Glutamatergic neuron (in vitro differentiated cells): ENCODE measurements around the gene CPLANE1. TPM values are rescaled to one million over a fixed set of nuclear protein-coding genes. Genes with fewer than 3 reads are reported as not detected.
"Not testable (repeated sequence)": the region's sequence is repeated elsewhere in the genome, so short reads cannot be mapped to it uniquely, and the experiment has no call there.

Experiments
- DNase-seq: peaks from one replicate; pipeline ENCODE4 v3.0.0; 2022
- H3K27ac Mint-ChIP-seq: one replicate; pipeline ENCODE4 v1.8.0; 2020; ENCODE audit warnings: mild to moderate bottlenecking, mixed read lengths, inconsistent platforms; ENCODE audit not compliant: unreplicated experiment
- H3K27me3 Mint-ChIP-seq: one replicate; pipeline ENCODE4 v1.8.0; 2020; ENCODE audit warnings: mild to moderate bottlenecking, moderate library complexity, mixed read lengths, inconsistent platforms; ENCODE audit not compliant: unreplicated experiment
- H3K36me3 Mint-ChIP-seq: one replicate; pipeline ENCODE4 v1.8.0; 2020; ENCODE audit warnings: mild to moderate bottlenecking, mixed read lengths, inconsistent platforms; ENCODE audit not compliant: unreplicated experiment
- H3K4me1 Mint-ChIP-seq: one replicate; pipeline ENCODE4 v1.8.0; 2020; ENCODE audit warnings: mild to moderate bottlenecking, low read depth, mixed read lengths, inconsistent platforms; ENCODE audit not compliant: unreplicated experiment
- H3K4me3 Mint-ChIP-seq: one replicate; pipeline ENCODE4 v1.8.0; 2020; ENCODE audit warnings: mild to moderate bottlenecking, mixed read lengths, inconsistent platforms; ENCODE audit not compliant: unreplicated experiment
- H3K9me3 Mint-ChIP-seq: one replicate; pipeline ENCODE4 v1.8.0; 2020; ENCODE audit warnings: mild to moderate bottlenecking, moderate library complexity, mixed read lengths, inconsistent platforms; ENCODE audit not compliant: unreplicated experiment
- total RNA-seq: library from RNA; stranded (reverse); fragmentation: NEBNext Ultra II Directional; extraction: Animal tissue kit (Norgen Biotek cat#: 25700); gene quantifications from one replicate; pipeline ENCODE4 v1.2.1, GENCODE V29; 2021; ENCODE audit not compliant: unreplicated experiment
- TF ChIP-seq, protein P1 (sequence below): fragments of 200-600 bp; sonication (generic); IDR thresholded peaks from one replicate; pipeline ENCODE4 v1.5.0; 2021; ENCODE audit not compliant: partially characterized antibody, unreplicated experiment

The CPLANE1 gene
- total RNA-seq, 1 donor from 2014 or later: 37.6 TPM

DNA sequence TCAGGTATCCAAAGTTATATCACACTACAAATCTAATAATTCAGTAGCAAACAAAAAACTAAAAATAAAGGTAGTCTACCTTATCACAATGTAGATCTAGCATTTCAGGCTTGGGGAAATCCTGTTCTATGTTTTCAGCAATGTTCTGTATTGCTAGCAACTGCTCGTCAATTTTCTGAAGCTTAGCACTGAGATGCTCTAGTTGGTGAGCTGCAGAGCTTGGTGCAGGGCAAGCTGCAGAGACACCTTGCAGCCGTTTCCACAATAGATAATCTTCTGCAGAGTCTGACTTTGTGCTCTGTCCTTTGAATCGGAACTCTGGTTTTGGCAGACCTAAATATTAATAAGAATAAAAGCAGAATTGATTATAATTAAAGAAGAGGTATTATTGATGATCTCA, 95.5 kb downstream of the CPLANE1 start:
- Mint-ChIP-seq H3K9me3 (peaks cover 1% of the 10 kb centered on the region), H3K4me3 (no peak overlapping the region), H3K27ac (no peak overlapping the region), H3K4me1 (no peaks in the 10 kb centered on the region), H3K36me3 (peaks cover 3% of the 10 kb centered on the region), H3K27me3 (no peaks in the 10 kb centered on the region)
- no peak for DNase-seq
- TF ChIP-seq, protein P1, sequence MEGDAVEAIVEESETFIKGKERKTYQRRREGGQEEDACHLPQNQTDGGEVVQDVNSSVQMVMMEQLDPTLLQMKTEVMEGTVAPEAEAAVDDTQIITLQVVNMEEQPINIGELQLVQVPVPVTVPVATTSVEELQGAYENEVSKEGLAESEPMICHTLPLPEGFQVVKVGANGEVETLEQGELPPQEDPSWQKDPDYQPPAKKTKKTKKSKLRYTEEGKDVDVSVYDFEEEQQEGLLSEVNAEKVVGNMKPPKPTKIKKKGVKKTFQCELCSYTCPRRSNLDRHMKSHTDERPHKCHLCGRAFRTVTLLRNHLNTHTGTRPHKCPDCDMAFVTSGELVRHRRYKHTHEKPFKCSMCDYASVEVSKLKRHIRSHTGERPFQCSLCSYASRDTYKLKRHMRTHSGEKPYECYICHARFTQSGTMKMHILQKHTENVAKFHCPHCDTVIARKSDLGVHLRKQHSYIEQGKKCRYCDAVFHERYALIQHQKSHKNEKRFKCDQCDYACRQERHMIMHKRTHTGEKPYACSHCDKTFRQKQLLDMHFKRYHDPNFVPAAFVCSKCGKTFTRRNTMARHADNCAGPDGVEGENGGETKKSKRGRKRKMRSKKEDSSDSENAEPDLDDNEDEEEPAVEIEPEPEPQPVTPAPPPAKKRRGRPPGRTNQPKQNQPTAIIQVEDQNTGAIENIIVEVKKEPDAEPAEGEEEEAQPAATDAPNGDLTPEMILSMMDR: no peak

DNA sequence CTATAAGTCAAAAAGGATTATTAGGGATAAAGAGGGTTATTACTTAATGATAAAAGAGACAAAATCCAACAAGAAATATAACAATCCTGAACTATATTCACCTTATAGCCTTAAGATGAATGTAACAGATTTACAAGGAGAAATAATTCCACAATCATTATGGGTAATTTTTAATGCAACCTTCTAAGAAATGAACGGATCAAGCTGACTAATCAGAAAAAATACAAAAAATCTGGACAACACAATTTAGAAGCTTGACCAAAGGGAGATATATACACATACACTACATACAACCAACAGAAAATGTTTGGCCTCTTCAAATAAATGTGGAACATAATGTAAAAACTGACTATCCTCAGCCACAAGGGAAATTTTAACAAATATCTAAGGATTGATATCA, 102.3 kb downstream of the CPLANE1 start:
- DNase-seq: no peak
- peaks cover 1% of the 10 kb centered on the region for H3K27me3 Mint-ChIP-seq
- H3K4me1 Mint-ChIP-seq: no peaks in the 10 kb centered on the region
- TF ChIP-seq, protein P1: no peak
- H3K36me3 Mint-ChIP-seq: peaks cover 17% of the 10 kb centered on the region
- H3K27ac Mint-ChIP-seq: no peak overlapping the region
- peaks cover 7% of the 10 kb centered on the region for H3K9me3 Mint-ChIP-seq
- no peak overlapping the region for H3K4me3 Mint-ChIP-seq

DNA sequence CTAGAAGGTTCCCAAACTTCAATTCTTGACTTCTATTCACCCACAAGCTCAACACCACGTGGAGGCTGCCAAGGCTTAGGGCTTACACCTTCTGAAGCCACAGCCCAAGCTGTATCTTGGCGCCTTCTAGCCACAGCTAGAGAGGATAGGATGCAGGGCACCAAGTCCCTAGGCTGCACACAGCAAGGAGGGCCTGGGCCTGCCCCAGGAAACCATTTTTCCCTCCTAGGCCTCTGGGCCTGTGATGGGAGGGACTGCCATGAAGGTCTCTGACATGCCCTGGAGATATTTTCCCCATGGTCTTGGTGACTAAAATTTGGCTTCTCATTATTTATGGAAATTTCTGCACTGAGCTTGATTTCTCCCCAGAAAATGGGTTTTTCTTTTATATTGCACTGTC, 112.5 kb downstream of the CPLANE1 start:
- Mint-ChIP-seq H3K27ac (no peak overlapping the region), H3K36me3 (peaks cover 48% of the 10 kb centered on the region), H3K4me1 (no peaks in the 10 kb centered on the region), H3K9me3 (peaks cover 12% of the 10 kb centered on the region), H3K4me3 (no peak overlapping the region), H3K27me3 (peaks cover 2% of the 10 kb centered on the region)
- TF ChIP-seq, protein P1: no peak
- DNase-seq: no peak

DNA sequence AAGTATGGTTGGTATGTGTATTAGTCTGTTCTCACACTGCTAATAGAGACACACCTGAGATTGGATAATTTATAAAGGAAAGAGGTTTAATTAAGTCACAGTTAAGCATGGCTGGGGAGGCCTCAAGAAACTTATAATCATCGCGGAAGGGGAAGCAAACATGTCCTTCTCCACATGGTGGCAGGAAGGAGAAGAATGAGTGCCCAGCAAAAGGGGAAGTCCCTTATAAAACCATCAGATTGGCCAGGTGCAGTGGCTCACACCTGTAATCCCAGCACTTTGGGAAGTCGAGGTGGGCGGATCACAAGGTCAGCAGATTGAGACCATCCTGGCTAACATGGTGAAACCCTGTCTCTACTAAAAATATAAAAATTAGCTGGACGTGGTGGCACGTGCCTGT, 113.9 kb downstream of the CPLANE1 start:
- H3K4me1 Mint-ChIP-seq, DNase-seq, H3K4me3 Mint-ChIP-seq, H3K27ac Mint-ChIP-seq, H3K27me3 Mint-ChIP-seq: not testable (repeated sequence)
- Mint-ChIP-seq H3K9me3 (peaks cover 12% of the 10 kb centered on the region), H3K36me3 (peaks cover 43% of the 10 kb centered on the region)

GRCh38 chr5:37133939-37134338, 115.2 kb downstream of the CPLANE1 start:
- Mint-ChIP-seq H3K27ac (no peak overlapping the region), H3K9me3 (peaks cover 12% of the 10 kb centered on the region), H3K27me3 (peaks cover 2% of the 10 kb centered on the region), H3K4me3 (no peak overlapping the region), H3K36me3 (peaks cover 57% of the 10 kb centered on the region), H3K4me1 (no peaks in the 10 kb centered on the region)
- no peak for DNase-seq
- TF ChIP-seq, protein P1: no peak

GRCh38 chr5:37132646-37133045, 116.5 kb downstream of the CPLANE1 start:
- TF ChIP-seq, protein P1: no peak
- no peak overlapping the region for H3K4me3 Mint-ChIP-seq
- peaks cover 12% of the 10 kb centered on the region for H3K9me3 Mint-ChIP-seq
- no peak overlapping the region for H3K27ac Mint-ChIP-seq
- peaks cover 52% of the 10 kb centered on the region for H3K36me3 Mint-ChIP-seq
- DNase-seq: no peak
- H3K27me3 Mint-ChIP-seq: peaks cover 2% of the 10 kb centered on the region
- H3K4me1 Mint-ChIP-seq: no peaks in the 10 kb centered on the region
